GM19035 (cell line): ENCODE data around the gene RAB25.
"Not testable (repeated sequence)": the region's sequence is repeated elsewhere in the genome, so short reads cannot be mapped to it uniquely, and the experiment has no call there.

ENCODE experiments used
- ATAC-seq: cut with Tn5 transposase; IDR thresholded peaks from one replicate; pipeline ENCODE4 v1.9.1; 2021; ENCODE audit not compliant: unreplicated experiment

RAB25 gene

DNA sequence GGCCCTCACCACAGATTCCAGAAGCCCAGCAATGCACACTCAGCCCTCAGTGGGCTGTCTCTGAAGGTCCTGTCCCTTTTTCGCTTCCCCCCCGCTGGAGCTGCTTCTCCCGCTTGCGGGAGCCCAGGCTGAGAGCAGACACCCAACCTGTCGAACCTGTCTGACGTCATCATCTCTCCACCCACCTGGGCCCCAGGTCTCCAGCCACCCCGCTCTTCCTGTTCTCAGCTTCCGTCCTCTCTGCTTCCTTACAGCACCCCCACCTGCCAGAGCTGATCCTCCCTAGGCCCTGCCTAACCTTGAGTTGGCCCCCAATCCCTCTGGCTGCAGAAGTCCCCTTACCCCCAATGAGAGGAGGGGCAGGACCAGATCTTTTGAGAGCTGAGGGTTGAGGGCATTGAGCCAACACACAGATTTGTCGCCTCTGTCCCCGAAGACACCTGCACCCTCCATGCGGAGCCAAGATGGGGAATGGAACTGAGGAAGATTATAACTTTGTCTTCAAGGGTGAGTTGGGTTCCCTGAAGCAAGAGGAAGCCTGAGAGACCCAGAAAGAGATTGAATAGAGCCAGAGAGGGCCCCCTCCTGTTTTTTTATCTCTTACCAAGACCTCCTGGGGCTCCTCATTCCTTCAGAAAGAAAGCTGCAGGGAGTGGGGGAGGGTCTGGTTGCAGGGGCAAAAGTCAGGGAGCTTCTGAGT, at the start of gene RAB25:
Gene RAB25, plus strand, starts transcription at position 224 of the 700 bp plus-strand sequence. Its CDS starts 241 bp downstream, at position 465.
- ATAC-seq = no peak

DNA sequence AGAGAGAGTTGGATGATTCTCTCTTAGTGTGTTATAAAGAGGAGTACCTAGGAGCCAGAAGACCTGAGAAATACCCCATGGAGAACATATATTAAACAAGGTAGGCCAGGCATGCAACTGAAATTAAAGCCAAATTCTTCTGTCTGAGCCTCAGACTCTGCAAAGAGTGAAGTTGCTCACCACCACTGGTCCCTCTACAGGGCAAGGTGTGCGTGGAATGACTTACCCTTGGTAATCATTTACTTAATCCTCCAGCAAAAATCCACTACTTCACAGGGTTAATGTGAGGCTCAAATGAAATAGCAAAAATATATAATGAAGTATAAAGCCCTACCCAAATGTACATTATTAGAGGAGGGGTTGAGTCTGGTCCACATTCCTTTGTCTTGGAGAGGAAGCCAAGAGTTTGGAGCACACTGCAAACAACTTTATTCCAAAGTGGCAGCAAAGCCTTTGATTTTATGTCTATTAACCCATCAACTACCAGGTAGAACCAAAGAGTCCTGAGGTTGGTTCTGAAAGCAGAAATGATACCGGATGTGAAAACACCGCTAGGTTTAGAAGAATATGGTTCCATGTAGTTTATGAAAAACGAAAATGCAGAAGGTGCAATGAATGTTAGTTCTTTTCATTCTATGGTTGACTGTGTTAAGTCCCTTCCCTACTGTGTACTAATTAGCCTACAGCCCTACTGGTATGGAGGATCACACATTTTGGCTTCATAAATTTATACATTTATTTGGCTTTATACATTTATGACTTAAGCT, 48.7 kb upstream of the RAB25 start:
- ATAC-seq = peak; percentile 74

DNA sequence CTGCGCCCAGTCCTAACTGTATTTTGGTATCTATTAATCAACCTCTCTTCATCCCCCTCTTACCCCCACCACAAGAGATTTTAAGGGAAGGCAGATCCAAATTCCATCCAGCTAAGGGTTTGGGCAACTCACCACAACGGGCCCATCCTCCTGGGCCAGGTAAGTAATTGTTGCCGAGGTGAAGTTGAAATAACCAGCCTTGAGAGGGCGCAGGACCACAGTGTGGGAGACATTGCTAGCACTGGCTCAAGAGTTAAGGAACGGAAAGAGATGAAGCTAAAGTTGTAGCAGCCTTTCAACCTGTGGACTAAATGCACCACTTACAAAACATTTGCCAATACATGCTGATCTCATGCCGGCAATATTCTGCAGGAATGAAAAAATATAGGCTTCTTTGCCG, 46.1 kb upstream of the RAB25 start:
- ATAC-seq = no peak

GRCh38 chr1:156019946-156020292, 41.0 kb upstream of the RAB25 start:
- ATAC-seq = no peak

DNA sequence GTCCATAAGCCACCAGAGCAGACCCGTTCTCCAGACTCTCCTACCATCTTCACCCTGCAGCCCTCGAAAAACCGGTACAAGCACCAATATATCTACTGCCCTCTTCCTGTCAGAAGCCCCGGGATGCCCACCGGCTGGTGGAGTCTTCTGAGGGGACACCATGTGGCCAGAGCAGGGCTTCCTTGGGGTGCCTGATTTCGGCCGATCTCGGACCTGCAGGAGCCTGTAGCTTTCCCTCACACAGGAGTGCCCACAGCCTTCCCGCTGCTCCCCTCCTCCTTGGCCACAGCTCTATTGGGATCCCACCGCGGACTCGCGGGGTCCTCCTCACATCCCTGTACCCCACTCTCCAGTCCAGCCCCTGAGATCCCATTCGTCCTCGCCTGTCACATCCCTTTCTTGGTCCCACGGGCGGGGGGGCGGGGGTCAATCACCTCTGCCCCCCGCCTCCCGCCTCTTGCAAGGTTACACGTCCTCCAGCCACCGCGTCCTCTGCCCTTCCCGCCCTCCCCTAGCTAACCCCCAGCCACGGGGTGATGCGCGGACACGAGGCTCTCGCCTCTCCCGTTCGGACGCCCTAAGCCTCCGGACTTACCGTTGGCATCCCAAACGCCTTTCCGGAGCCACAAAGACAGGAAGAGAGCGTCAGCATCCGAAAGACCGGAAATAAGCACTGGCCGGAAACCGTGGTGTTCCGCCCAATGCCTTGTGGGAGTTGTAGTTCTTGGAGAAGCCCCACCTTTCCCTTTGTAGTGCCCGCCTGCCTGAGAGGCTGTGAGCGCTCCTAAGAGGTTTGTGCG, 40.5 kb upstream of the RAB25 start, which contains the start of gene SSR2:
Gene SSR2, minus strand, starts transcription at position 659 of the 800 bp plus-strand sequence. CDS start 784 bp downstream, outside the sequence.
- peak; percentile 97 for ATAC-seq

GRCh38 chr1:156021093-156021428, 39.9 kb upstream of the RAB25 start:
- ATAC-seq = no peak

DNA sequence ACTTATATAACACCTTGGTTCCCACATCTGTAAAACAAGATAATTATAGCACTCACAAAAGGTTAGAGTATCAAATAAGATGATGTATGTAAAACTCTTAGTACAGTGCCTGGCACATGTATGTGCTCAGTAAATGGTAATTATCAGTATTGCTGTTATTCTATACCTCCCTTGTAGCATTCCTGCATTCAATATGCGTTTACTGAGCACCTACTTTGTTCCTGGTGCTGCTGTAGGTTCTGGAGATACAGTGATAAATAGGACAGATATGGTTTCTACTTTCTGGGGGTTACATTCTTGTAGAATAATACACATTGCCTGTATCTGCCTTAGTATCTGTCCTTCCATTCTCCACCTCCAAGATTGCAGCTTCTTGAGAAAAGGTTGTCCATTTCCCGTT, 39.0 kb upstream of the RAB25 start:
- ATAC-seq = no peak

DNA sequence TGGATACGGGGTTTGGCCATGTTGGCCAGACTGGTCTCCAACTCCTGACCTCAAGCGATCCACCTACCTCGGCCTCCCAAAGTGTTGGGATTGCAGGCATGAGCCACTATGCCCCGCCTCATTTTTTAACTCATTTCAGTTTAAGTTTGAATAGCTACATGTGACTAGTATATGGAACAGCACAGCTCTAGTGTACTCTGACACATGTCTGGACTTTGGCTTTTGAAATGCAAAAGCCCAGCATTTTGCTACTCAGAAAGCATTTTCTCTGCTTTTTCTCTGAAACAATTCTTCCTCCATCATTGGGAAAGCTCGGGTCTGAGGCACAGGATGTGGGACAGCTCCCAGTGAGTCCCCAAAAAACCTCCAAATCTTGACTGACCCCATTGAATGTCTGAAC, 36.2 kb upstream of the RAB25 start:
- ATAC-seq = no peak

DNA sequence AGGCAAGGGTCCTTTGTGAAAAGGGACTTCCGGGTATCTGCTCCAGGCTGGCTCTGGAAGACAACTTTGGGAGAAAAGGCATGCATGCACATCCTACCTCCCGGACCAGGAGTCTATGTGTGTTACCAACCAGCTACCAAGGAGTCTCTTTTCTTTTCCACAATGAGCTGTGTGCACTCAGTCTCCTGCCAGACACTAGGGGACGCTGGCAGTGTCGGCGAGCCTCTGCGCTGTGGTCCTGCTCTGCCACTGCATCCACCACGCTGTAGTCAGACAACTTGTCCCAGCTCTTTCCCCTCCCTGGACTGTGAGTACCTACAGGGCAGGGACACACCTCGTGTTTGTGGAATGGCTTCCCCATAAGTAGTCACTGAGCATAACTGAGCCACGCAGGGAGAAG, 35.1 kb upstream of the RAB25 start:
- no peak for ATAC-seq

DNA sequence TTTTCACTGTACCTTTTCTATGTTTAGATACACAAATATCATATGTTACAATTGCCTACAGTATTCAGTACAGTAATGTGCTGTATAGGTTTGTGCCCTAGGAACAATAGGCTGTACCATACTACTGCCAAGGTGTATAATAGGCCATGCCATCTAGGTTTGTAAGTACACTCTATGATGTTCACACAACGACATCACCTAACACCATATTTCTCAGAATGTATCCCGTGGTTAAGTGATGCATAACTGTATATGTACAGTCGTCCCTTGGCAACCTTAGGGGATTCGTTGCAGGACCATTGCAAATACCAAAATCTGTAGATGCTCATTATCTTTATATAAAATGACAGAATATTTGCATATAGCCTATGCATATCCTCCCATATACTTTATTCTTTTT, 34.4 kb upstream of the RAB25 start:
- no peak for ATAC-seq

DNA sequence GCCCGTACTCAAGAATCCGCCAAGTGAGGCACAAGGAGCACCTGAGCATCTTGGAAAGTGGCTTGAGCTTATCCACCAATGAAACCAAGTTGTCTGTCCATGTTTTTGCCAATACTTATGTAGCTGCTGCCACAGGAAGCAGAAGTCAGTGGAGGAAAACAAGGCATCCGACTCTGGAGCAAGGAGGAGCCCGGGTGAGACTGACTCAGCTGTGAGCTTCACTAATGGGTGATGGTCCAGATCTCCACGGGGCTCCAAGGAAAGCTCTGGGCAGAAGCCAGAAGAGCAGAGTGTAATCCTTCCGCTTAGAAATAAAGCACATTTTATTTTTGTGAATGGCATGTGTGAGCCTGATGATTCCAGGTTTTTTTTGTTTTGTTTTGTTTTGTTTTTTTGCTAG, 27.9 kb upstream of the RAB25 start:
- ATAC-seq = no peak

- not testable (repeated sequence) for ATAC-seq
These were observed 26.0 kb upstream of the RAB25 start for GRCh38 chr1:156034991-156035390.

GRCh38 chr1:156042828-156043227, 18.1 kb upstream of the RAB25 start:
- no peak for ATAC-seq

DNA sequence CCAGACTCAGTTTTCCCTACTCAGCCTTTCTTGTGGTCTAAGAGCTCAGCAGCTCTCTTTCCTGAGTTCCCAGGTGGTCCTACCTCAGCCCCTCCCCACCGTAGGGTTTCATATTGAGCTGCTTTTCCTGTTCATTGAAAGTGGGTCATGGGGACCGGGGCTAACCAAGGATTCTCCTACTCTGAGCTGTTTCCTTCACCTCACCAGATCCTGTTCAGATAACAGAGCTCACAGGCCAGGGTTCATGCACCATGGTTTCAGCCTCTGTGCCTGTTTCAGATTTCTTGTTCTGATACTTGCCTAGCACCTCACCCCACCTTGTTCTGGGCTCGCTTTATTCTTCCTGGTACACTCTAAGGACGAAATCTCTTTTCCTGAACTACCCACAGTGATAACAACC, 15.9 kb upstream of the RAB25 start:
- no peak for ATAC-seq

GRCh38 chr1:156048663-156049258, 12.2 kb upstream of the RAB25 start:
- ATAC-seq = no peak

- ATAC-seq = no peak
These were observed 10.6 kb upstream of the RAB25 start for GRCh38 chr1:156050376-156050775.

- no peak for ATAC-seq
These were observed 9.8 kb upstream of the RAB25 start for GRCh38 chr1:156051011-156051725.

GRCh38 chr1:156052862-156053767, 7.8 kb upstream of the RAB25 start:
- ATAC-seq = peak; percentile 14

DNA sequence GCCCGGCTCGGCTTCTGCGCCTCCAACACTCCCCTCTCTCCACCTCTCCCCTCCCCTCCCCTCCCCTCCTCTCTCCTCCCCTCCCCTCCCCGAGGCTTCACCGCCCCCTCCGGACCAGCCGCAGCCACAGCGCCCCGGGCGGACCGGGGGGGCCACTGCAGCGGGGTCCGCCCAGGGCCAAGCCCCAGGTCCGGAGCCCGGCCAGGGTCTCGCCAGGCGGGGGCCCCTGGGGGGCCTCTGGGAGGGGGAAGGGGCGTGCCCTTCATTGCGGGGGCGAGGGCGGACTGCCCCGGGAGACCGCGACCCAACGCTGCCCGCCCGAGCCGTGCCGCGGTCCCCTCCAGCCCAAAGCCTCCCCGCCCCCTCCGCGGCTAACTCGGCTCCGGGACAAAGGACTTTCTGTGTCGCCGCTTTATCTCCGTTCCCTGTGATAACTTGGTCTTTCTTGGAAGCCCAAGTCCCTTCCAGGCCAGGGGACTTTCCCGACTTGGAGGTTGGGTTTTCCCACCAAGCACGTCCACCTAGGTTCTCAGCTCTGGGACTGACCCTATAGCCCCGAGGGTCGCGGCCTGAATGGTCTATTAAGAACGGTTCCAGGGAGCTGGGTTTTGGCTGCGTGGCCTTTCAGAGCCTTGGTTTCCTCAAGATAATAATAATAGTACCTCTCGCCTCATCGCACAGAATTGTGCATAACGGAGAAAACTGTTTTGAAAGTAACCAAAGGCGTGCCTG, 7.0 kb upstream of the RAB25 start, which contains the start of gene UBQLN4:
Gene UBQLN4, minus strand, starts transcription at position 31 of the 732 bp plus-strand sequence. CDS start 97 bp downstream, outside the sequence.
- ATAC-seq = peak; percentile 56
